Measurements from ENCODE around the gene SRRD. TPM values are rescaled to one million over a fixed set of nuclear protein-coding genes. Genes with fewer than 3 reads are reported as not detected.

Gene SRRD
- total and polyA plus RNA-seq, 2 of the 13 experiments (the other 11 are each of a cell fraction or from before 2014, with no cell fraction given) = 22.8 to 36.6 TPM

- TF ChIP-seq RXRB (CRISPR knock-in tag; IDR thresholded peaks at IDR 0.05; ENCODE audit: borderline replicate concordance) (peak; percentile 72), STAG1 (CRISPR knock-in tag; IDR thresholded peaks at IDR 0.05) (no peak), ZNF773 (CRISPR knock-in tag; IDR thresholded peaks at IDR 0.05; ENCODE audit: borderline replicate concordance) (peak; percentile 38; the same call in 1 of the 2 replicates), HNF4G (IDR thresholded peaks at IDR 0.05; ENCODE audit: borderline replicate concordance, low read depth, low read length) (no peak; the same call in 1 of the 2 replicates), HNF4G (CRISPR knock-in tag; IDR thresholded peaks at IDR 0.05; ENCODE audit: borderline replicate concordance, low read depth) (peak; percentile 42; the same call in 1 of the 2 replicates), FLYWCH1 (CRISPR knock-in tag; IDR thresholded peaks at IDR 0.05) (no peak), SMYD3 (CRISPR knock-in tag; IDR thresholded peaks at IDR 0.05) (peak; percentile 44; the same call in 1 of the 2 replicates), ZNF230 (CRISPR knock-in tag; IDR thresholded peaks at IDR 0.05) (no peak), HMG20A (CRISPR knock-in tag; IDR thresholded peaks at IDR 0.05; ENCODE audit: borderline replicate concordance) (no peak), NR2F6 (IDR thresholded peaks at IDR 0.05) (0 out of 2 replicates have a peak, but pooled peaks have one; percentile 41), NR2F6 (CRISPR knock-in tag; IDR thresholded peaks at IDR 0.05) (peak; percentile 90), ZNF7 (CRISPR knock-in tag; IDR thresholded peaks at IDR 0.05) (no peak), HNRNPUL1 (IDR thresholded peaks at IDR 0.05; ENCODE audit: low read depth, low read length) (no peak), RBM39 (IDR thresholded peaks at IDR 0.05; ENCODE audit: low read depth, low read length, poor library complexity, severe bottlenecking) (peak; percentile 77), HES4 (CRISPR knock-in tag; IDR thresholded peaks at IDR 0.05; ENCODE audit: borderline replicate concordance) (0 out of 2 replicates have a peak, but pooled peaks have one; percentile 42), ZNF34 (CRISPR knock-in tag; IDR thresholded peaks at IDR 0.05; ENCODE audit: borderline replicate concordance) (no peak), SATB2 (CRISPR knock-in tag; IDR thresholded peaks at IDR 0.05) (peak; percentile 64; the same call in 1 of the 2 replicates), ZNF142 (CRISPR knock-in tag; IDR thresholded peaks at IDR 0.05) (peak; percentile 70; the same call in 1 of the 2 replicates), ZNF543 (CRISPR knock-in tag; IDR thresholded peaks at IDR 0.05) (peak; percentile 34; the same call in 1 of the 2 replicates), TBL1XR1 (IDR thresholded peaks at IDR 0.05; ENCODE audit: borderline replicate concordance, low read length, partially characterized antibody) (peak; percentile 39)
- TF ChIP-seq, protein P1, sequence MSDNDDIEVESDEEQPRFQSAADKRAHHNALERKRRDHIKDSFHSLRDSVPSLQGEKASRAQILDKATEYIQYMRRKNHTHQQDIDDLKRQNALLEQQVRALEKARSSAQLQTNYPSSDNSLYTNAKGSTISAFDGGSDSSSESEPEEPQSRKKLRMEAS (IDR thresholded peaks at IDR 0.05) = peak; percentile 89
- TF ChIP-seq, protein P2, sequence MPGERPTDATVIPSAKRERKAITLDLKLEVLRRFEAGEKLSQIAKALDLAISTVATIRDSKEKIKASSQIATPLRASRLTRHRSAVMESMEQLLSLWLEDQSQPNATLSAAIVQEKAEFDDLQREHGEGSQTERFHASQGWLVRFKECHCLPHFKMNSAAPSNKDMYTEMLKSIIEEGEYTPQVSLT (CRISPR knock-in tag; IDR thresholded peaks at IDR 0.05; ENCODE audit: borderline replicate concordance, low read depth) = no peak
These were observed at the start of gene SRRD, which contains the start of gene HPS4 (continued) for GRCh38 chr22:26483439-26484359.
